Panc1 (cell line): Measurements from ENCODE around the gene P2RY1. TPM values are rescaled to one million over a fixed set of nuclear protein-coding genes. Genes with fewer than 3 reads are reported as not detected.

Experiments used
- ATAC-seq: fragments of 200-7000 bp; cut with Tn5 transposase; 2 replicates; pipeline ENCODE4 v1.9.1; 2020; ENCODE audit warnings: mild to moderate bottlenecking, moderate library complexity
- BruUV-seq: library from RNA; stranded (reverse); fragments of 400-500 nt; replicated peaks from 2 replicates; lab custom pipeline; 2021; lab: Mats Ljungman, UMichigan
- CTCF ChIA-PET: fragments of 300-600 bp; sonication (Branson Sonifier 250); formaldehyde crosslinking; loops from one replicate; lab custom pipeline; 2022; ENCODE audit warnings: antibody characterized with exemption; lab: Charles Lee
- POLR2A ChIA-PET: fragments of 300-600 bp; sonication (Branson Sonifier 250); formaldehyde crosslinking; loops from one replicate; lab custom pipeline; 2022; ENCODE audit warnings: antibody characterized with exemption; lab: Charles Lee
- DNase-seq: peaks from one replicate; pipeline ENCODE4 v3.0.0-alpha.2; 2010; ENCODE audit warnings: low read depth, low spot score
- H3K27ac ChIP-seq: 2 replicates; pipeline ENCODE4 v1.5.1; 2011; ENCODE audit warnings: mild to moderate bottlenecking, low read length, inconsistent platforms
- H3K27me3 ChIP-seq: fragments of 200-500 bp; sonication (Bioruptor generic); 2 replicates; pipeline ENCODE4 v1.6.0; 2014; ENCODE audit warnings: low read length, inconsistent platforms; ENCODE audit not compliant: control insufficient read depth, insufficient read depth
- H3K36me3 ChIP-seq: fragments of 200-500 bp; sonication (Bioruptor generic); 2 replicates; pipeline ENCODE4 v1.5.1; 2014; ENCODE audit warnings: inconsistent platforms, mild to moderate bottlenecking, low read length, moderate library complexity; ENCODE audit not compliant: control insufficient read depth, insufficient read depth
- H3K4me1 ChIP-seq: 2 replicates; pipeline ENCODE4 v1.5.1; 2011; ENCODE audit warnings: inconsistent platforms, mild to moderate bottlenecking, low read length, moderate library complexity; ENCODE audit not compliant: control insufficient read depth, insufficient read depth
- H3K4me3 ChIP-seq, 2 experiments: 2 replicates each; pipeline ENCODE4 v1.5.1; 2011 to 2012; ENCODE audit warnings: low read depth in 2 of 2, low read length in 2 of 2, mild to moderate bottlenecking in 2 of 2, inconsistent platforms in 1 of 2, moderate library complexity in 1 of 2
- H3K9me3 ChIP-seq: fragments of 200-500 bp; sonication (Bioruptor generic); 2 replicates; pipeline ENCODE4 v1.5.1; 2014; ENCODE audit warnings: low read depth, mild to moderate bottlenecking, inconsistent platforms, low read length, moderate library complexity; ENCODE audit not compliant: control insufficient read depth, insufficient read depth
- CTCF ChIP-seq: fragments of 450-650 bp; IDR thresholded peaks from 2 replicates; pipeline ENCODE4 v1.5.1; 2017; ENCODE audit warnings: mild to moderate bottlenecking
- POLR2AphosphoS5 ChIP-seq: IDR thresholded peaks from 2 replicates; pipeline ENCODE4 v1.6.1; 2012; ENCODE audit warnings: mild to moderate bottlenecking, low read depth, low read length, moderate library complexity
- REST ChIP-seq, 2 experiments: IDR thresholded peaks; 2 replicates each; pipeline ENCODE4 v1.6.1; 2011 to 2012; ENCODE audit warnings: low read depth in 2 of 2, control low read depth in 1 of 2, low read length in 1 of 2, mild to moderate bottlenecking in 1 of 2, moderate library complexity in 1 of 2; ENCODE audit not compliant: insufficient read depth in 1 of 2
- SIN3A ChIP-seq: IDR thresholded peaks from 2 replicates; pipeline ENCODE4 v1.6.1; 2012; ENCODE audit warnings: low read depth, mild to moderate bottlenecking, low read length, moderate library complexity, borderline replicate concordance; ENCODE audit not compliant: insufficient read depth
- TCF7L2 ChIP-seq: IDR thresholded peaks from 2 replicates; pipeline ENCODE4 v1.6.1; 2011; ENCODE audit warnings: mild to moderate bottlenecking, low read depth, low read length, inconsistent platforms
- in situ Hi-C: cut with HindIII; loops from 2 replicates; pipeline ENCODE4 v1.10.0; 2016; ENCODE audit warnings: low sequenced_read_pairs, low pct_unique_long_range_greater_than_20kb
- intact Hi-C: fragments of 100-400 bp; cut with micrococcal nuclease; formaldehyde crosslinking; loops from one replicate; pipeline ENCODE4 v1.10.0; 2022; ENCODE audit not compliant: unreplicated experiment
- total RNA-seq: library from RNA; stranded (reverse); gene quantifications from one replicate; pipeline ENCODE4 v1.2.1, GENCODE V29; 2021; ENCODE audit not compliant: unreplicated experiment

P2RY1 gene
- total RNA-seq, 1 experiment from 2014 or later, result 0.08 TPM

- ATAC-seq (no peak), DNase-seq (no peak)
- Histone ChIP-seq H3K27me3 (peaks cover 13% of the 10 kb centered on the region), H3K9me3 (no peaks in the 10 kb centered on the region), H3K4me1 (peaks cover 1% of the 10 kb centered on the region), H3K27ac (no peak overlapping the region), H3K4me3 (no peak overlapping the region), H3K36me3 (no peaks in the 10 kb centered on the region)
- ChIA-PET CTCF (no interaction called here), POLR2A (no interaction called here)
- BruUV-seq, result no TSS peak
- intact Hi-C loops (no loop called here), in situ Hi-C loops (no loop called here)
- no peak for TF ChIP-seq CTCF
- no peak for TF ChIP-seq POLR2AphosphoS5
- no peak for TF ChIP-seq SIN3A
- no peak for TF ChIP-seq REST (IDR thresholded peaks at IDR 0.05; ENCODE audit: insufficient read depth in 1 of 2, low read depth in 2 of 2, low read length in 1 of 2)
Measured at GRCh38 chr3:152839511-152839910, 4.6 kb downstream of the P2RY1 start.

GRCh38 chr3:152841131-152841530 lies 6.2 kb downstream of the P2RY1 start:
- DNase-seq (no peak), ATAC-seq (no peak)
- no peak overlapping the region for H3K4me3 ChIP-seq
- H3K9me3 ChIP-seq, result no peaks in the 10 kb centered on the region
- H3K4me1 ChIP-seq, result no peaks in the 10 kb centered on the region
- TF ChIP-seq POLR2AphosphoS5 (no peak), SIN3A (no peak), REST (IDR thresholded peaks at IDR 0.05; ENCODE audit: insufficient read depth in 1 of 2, low read depth in 2 of 2, low read length in 1 of 2) (no peak), CTCF (no peak), TCF7L2 (no peak)
- CTCF ChIA-PET, result interaction anchor here (0.7 kb wide), 1 partner anchor 561 kb away, joined by 3 read pairs; no protein-coding TSS in a partner anchor
- BruUV-seq, result no TSS peak
- POLR2A ChIA-PET, result no interaction called here
- no peak overlapping the region for H3K27ac ChIP-seq
- no peaks in the 10 kb centered on the region for H3K36me3 ChIP-seq
- H3K27me3 ChIP-seq, result peaks cover 12% of the 10 kb centered on the region
- in situ Hi-C loops (no loop called here), intact Hi-C loops (no loop called here)
